Neutrophil (primary cell): Measurements from ENCODE around the gene NOVA1.

ENCODE experiments used
- H3K27ac ChIP-seq: fragments of 200-600 bp; sonication (generic); 2 replicates; pipeline ENCODE4 v1.5.1; 2016; ENCODE audit warnings: mild to moderate bottlenecking, moderate library complexity
- H3K27me3 ChIP-seq: fragments of 200-600 bp; sonication (generic); 2 replicates; pipeline ENCODE4 v1.6.0; 2016; ENCODE audit warnings: mild to moderate bottlenecking
- H3K36me3 ChIP-seq: fragments of 200-600 bp; sonication (generic); 2 replicates; pipeline ENCODE4 v1.5.1; 2017
- H3K4me1 ChIP-seq, 2 experiments: fragments of 200-600 bp in 1 of 2; sonication (generic) in 1 of 2; 1 replicate in 1 of 2; 2 replicates in 1 of 2; pipeline versions ENCODE4 v1.5.1 to v1.6.1; 2013 to 2016; ENCODE audit warnings: low read depth in 1 of 2, low read length in 1 of 2, mild to moderate bottlenecking in 1 of 2, moderate library complexity in 1 of 2; ENCODE audit not compliant: control insufficient read depth in 1 of 2, insufficient read depth in 1 of 2
- H3K4me3 ChIP-seq, 2 experiments: fragments of 200-600 bp in 1 of 2; sonication (generic) in 1 of 2; 1 replicate in 1 of 2; 2 replicates in 1 of 2; pipeline ENCODE4 v1.5.1; 2013 to 2016; ENCODE audit warnings: low read depth in 1 of 2, low read length in 1 of 2, mild to moderate bottlenecking in 1 of 2, moderate library complexity in 1 of 2
- H3K9me3 ChIP-seq: fragments of 200-600 bp; sonication (generic); 2 replicates; pipeline ENCODE4 v1.5.1; 2016
- CTCF ChIP-seq: fragments of 200-600 bp; sonication (generic); IDR thresholded peaks from 2 replicates; pipeline ENCODE4 v1.5.1; 2016; ENCODE audit warnings: antibody characterized with exemption

Gene NOVA1

GRCh38 chr14:26448181-26448855, 149.5 kb downstream of the NOVA1 start:
- Histone ChIP-seq H3K27me3 (no peaks in the 10 kb centered on the region), H3K36me3 (no peaks in the 10 kb centered on the region), H3K9me3 (no peaks in the 10 kb centered on the region), H3K4me1 (no peaks in the 10 kb centered on the region), H3K4me3 (no peak overlapping the region), H3K27ac (no peak overlapping the region)
- no peak for TF ChIP-seq CTCF

- Histone ChIP-seq H3K36me3 (no peaks in the 10 kb centered on the region), H3K4me1 (no peaks in the 10 kb centered on the region), H3K27me3 (no peaks in the 10 kb centered on the region), H3K27ac (no peak overlapping the region), H3K4me3 (no peak overlapping the region), H3K9me3 (no peaks in the 10 kb centered on the region)
- TF ChIP-seq CTCF, result no peak
Measured at GRCh38 chr14:26444822-26445221, 153.0 kb downstream of the NOVA1 start.

GRCh38 chr14:26443654-26444053, 154.2 kb downstream of the NOVA1 start:
- Histone ChIP-seq H3K4me1 (no peaks in the 10 kb centered on the region), H3K27me3 (no peaks in the 10 kb centered on the region), H3K9me3 (no peaks in the 10 kb centered on the region), H3K36me3 (no peaks in the 10 kb centered on the region), H3K4me3 (no peak overlapping the region), H3K27ac (no peak overlapping the region)
- no peak for TF ChIP-seq CTCF

GRCh38 chr14:26429205-26429604, 168.6 kb downstream of the NOVA1 start:
- no peak for TF ChIP-seq CTCF
- H3K27me3 ChIP-seq, result no peaks in the 10 kb centered on the region
- no peak overlapping the region for H3K4me3 ChIP-seq
- H3K9me3 ChIP-seq, result no peaks in the 10 kb centered on the region
- H3K4me1 ChIP-seq, result no peaks in the 10 kb centered on the region
- H3K27ac ChIP-seq, result no peak overlapping the region
- no peaks in the 10 kb centered on the region for H3K36me3 ChIP-seq

GRCh38 chr14:26427097-26427496, 170.7 kb downstream of the NOVA1 start:
- TF ChIP-seq CTCF, result no peak
- Histone ChIP-seq H3K9me3 (no peaks in the 10 kb centered on the region), H3K27ac (no peak overlapping the region), H3K4me1 (no peaks in the 10 kb centered on the region), H3K36me3 (no peaks in the 10 kb centered on the region), H3K4me3 (no peak overlapping the region), H3K27me3 (no peaks in the 10 kb centered on the region)
